Spleen (tissue), 11 donors: ENCODE measurements around the gene PURB. TPM values are rescaled to one million over a fixed set of nuclear protein-coding genes. Genes with fewer than 3 reads are reported as not detected.

ENCODE experiments used
- DNase-seq: peaks from one replicate; pipeline ENCODE4 v3.0.0-alpha.2; 2020
- H3K27ac ChIP-seq, 8 donors: fragments of 200-600 bp; sonication (generic) in 7 of 8; 1 replicate in 4 of 8; 2 replicates in 4 of 8; pipeline versions ENCODE4 v1.5.0 to v1.8.0; 2016 to 2021; ENCODE audit warnings: inconsistent platforms in 4 of 8, mild to moderate bottlenecking in 4 of 8, moderate library complexity in 1 of 8
- H3K27me3 ChIP-seq, 7 donors: fragments of 200-600 bp; sonication (generic) in 6 of 7; replicated peaks in 1 of 7; 1 replicate in 4 of 7; 2 replicates in 3 of 7; pipeline versions ENCODE4 v1.5.0 to v1.8.0; 2016 to 2021; ENCODE audit warnings: inconsistent platforms in 3 of 7, mild to moderate bottlenecking in 1 of 7
- H3K36me3 ChIP-seq, 6 donors: fragments of 200-600 bp; sonication (generic) in 5 of 6; 1 replicate in 4 of 6; 2 replicates in 2 of 6; pipeline versions ENCODE4 v1.5.0 to v1.8.0; 2016 to 2021; ENCODE audit warnings: inconsistent platforms in 2 of 6
- H3K4me1 ChIP-seq, 6 donors: fragments of 200-600 bp; sonication (generic) in 5 of 6; 1 replicate in 3 of 6; 2 replicates in 3 of 6; pipeline versions ENCODE4 v1.5.0 to v1.8.0; 2016 to 2021; ENCODE audit warnings: inconsistent platforms in 3 of 6
- H3K4me3 ChIP-seq, 8 donors: fragments of 200-600 bp; sonication (generic) in 7 of 8; 1 replicate in 4 of 8; 2 replicates in 4 of 8; pipeline versions ENCODE4 v1.5.0 to v1.8.0; 2016 to 2021; ENCODE audit warnings: inconsistent platforms in 4 of 8, mild to moderate bottlenecking in 4 of 8, moderate library complexity in 2 of 8
- H3K9me3 ChIP-seq, 8 donors: fragments of 200-600 bp; sonication (generic) in 7 of 8; 1 replicate in 4 of 8; 2 replicates in 4 of 8; pipeline versions ENCODE4 v1.5.0 to v1.8.0; 2016 to 2021; ENCODE audit warnings: inconsistent platforms in 4 of 8
- CTCF ChIP-seq, 11 experiments: fragments of 200-600 bp in 7 of 11; fragments of 450-650 bp in 4 of 11; sonication (generic) in 4 of 11; IDR thresholded peaks in 8 of 11; conservative IDR thresholded peaks in 3 of 11; 1 replicate in 7 of 11; 2 replicates in 4 of 11; pipeline versions ENCODE4 v1.4.0 to v1.8.0; 2016 to 2021; ENCODE audit warnings: antibody characterized with exemption in 11 of 11, inconsistent platforms in 4 of 11, mild to moderate bottlenecking in 1 of 11
- POLR2A ChIP-seq, 3 donors: fragments of 450-650 bp; IDR thresholded peaks; one replicate each; pipeline ENCODE4 v1.5.1; 2017; ENCODE audit warnings: antibody characterized with exemption in 3 of 3, mild to moderate bottlenecking in 1 of 3
- POLR2AphosphoS5 ChIP-seq, 3 donors: sonication (generic); formaldehyde crosslinking; IDR thresholded peaks; one replicate each; pipeline ENCODE4 v1.5.1; 2017; ENCODE audit warnings: antibody characterized with exemption in 3 of 3
- WGBS, 5 donors: extraction: QIAGEN DNeasy Blood & Tissue Kit in 3 of 5; methylation state at CpG; one replicate each; pipeline versions ENCODE4 v1.1.5 to v1.1.7; 2013 to 2018; 5-methylcytosine and 5-hydroxymethylcytosine counted together
- intact Hi-C: fragments of 100-400 bp; cut with DNase I; formaldehyde crosslinking; loops from one replicate; pipeline ENCODE4 v1.15.0; 2023; ENCODE audit warnings: low total_unique reads
- polyA plus RNA-seq, 3 donors: library from polyadenylated mRNA; stranded (reverse); fragments of 200-250 nt; gene quantifications; one replicate each; pipeline ENCODE4 v1.2.1, GENCODE V29; 2013
- total RNA-seq, 7 donors: library from RNA; depleted of rRNA in 3 of 7; stranded (reverse); fragments of >200 nt in 3 of 7; fragmentation: NEBNext Ultra II Directional in 4 of 7; extraction: Animal tissue kit (Norgen Biotek cat#: 25700) in 4 of 7; gene quantifications; one replicate each; pipeline versions ENCODE4 v1.1.0 to v1.2.1, GENCODE V29; 2016 to 2021
- donor health status: healthy with polysubstance abuse.
- donor health status: DM: no; HTN: no; CAD: no; lungs with moderate emphysema.
- donor health status: DM: no; HTN: no; CAD: no.
- donor health status: Bipolar disorder and iron deficiency.
- donor health status: healthy.
- donor health status: DM: no; HTN: no; CAD: no.
- donor health status: DM: yes; HTN: yes; CAD: no.

Gene PURB
- total and polyA plus RNA-seq, 10 donors, result 6.0 to 25.4 (median 20.5) TPM

GRCh38 chr7:44838751-44839150, 46.6 kb downstream of the PURB start:
- H3K27me3 ChIP-seq, result no peaks in the 10 kb centered on the region
- 50 to 78% (median 70%) methylated on average over 2 of the region's 2 CpGs for WGBS, 5 donors

GRCh38 chr7:44827567-44827966, 57.8 kb downstream of the PURB start:
- H3K27me3 ChIP-seq, result no peaks in the 10 kb centered on the region
- TF ChIP-seq POLR2A (IDR thresholded peaks at IDR 0.05) (no peak), POLR2AphosphoS5 (IDR thresholded peaks at IDR 0.05) (no peak), CTCF (IDR thresholded peaks at IDR 0.05 in 8 of 11, conservative IDR thresholded peaks at IDR 0.05 in 3 of 11) (no peak)
- H3K9me3 ChIP-seq, result no peaks in the 10 kb centered on the region
- intact Hi-C loops, result no loop called here
- H3K4me1 ChIP-seq, result peaks cover 0 to 19% (median 0%) of the 10 kb centered on the region in 6 donors
- H3K4me3 ChIP-seq, result no peak overlapping the region
- DNase-seq, result peak; percentile 8
- peaks cover 0 to 77% (median 44%) of the 10 kb centered on the region in 6 donors for H3K36me3 ChIP-seq
- H3K27ac ChIP-seq, result no peak overlapping the region
- 65 to 78% (median 73%) methylated on average over 3 of the region's 3 CpGs for WGBS, 5 donors

More at GRCh38 chr7:44838751-44839150, 46.6 kb downstream of the PURB start:
- H3K4me3 ChIP-seq, result no peak overlapping the region
- no peak for TF ChIP-seq POLR2A (IDR thresholded peaks at IDR 0.05)
- no peak for TF ChIP-seq POLR2AphosphoS5 (IDR thresholded peaks at IDR 0.05)
- TF ChIP-seq CTCF (IDR thresholded peaks at IDR 0.05 in 8 of 11, conservative IDR thresholded peaks at IDR 0.05 in 3 of 11), result no peak
- peaks cover 13 to 33% (median 22%) of the 10 kb centered on the region in 6 donors for H3K4me1 ChIP-seq
- H3K36me3 ChIP-seq, result peaks cover 0 to 95% (median 56%) of the 10 kb centered on the region in 6 donors
- DNase-seq, result no peak
- H3K9me3 ChIP-seq, result no peaks in the 10 kb centered on the region
- intact Hi-C loops, result no loop called here
- no peak overlapping the region for H3K27ac ChIP-seq

Other genes starting within 250 kb of the PURB start
- 100 to 1,000 TPM in 4 of 7 donors, 10 to 100 TPM in 3; 35.6 to 160 (median 125) TPM for gene ZMIZ2, start 136.7 kb downstream of the PURB start, total RNA-seq
- 10 to 100 TPM; 27.7 to 95.7 (median 64.5) TPM for gene ZMIZ2, start 136.7 kb downstream of the PURB start, polyA plus RNA-seq
- 1,000 to 10,000 TPM in 3 of 7 donors, 100 to 1,000 TPM in 4; 877 to 1,659 (median 945) TPM for gene PPIA, start 88.8 kb downstream of the PURB start, total RNA-seq
- gene PPIA, start 88.8 kb downstream of the PURB start, polyA plus RNA-seq, result 1,000 to 10,000 TPM; 2,690 to 3,651 (median 2,985) TPM
- 100 to 1,000 TPM; 106 to 137 (median 114) TPM for gene H2AZ2, start 37.4 kb downstream of the PURB start, total RNA-seq
- gene H2AZ2, start 37.4 kb downstream of the PURB start, polyA plus RNA-seq, result 100 to 1,000 TPM in 2 of 3 donors, 10 to 100 TPM in 1; 74.7 to 147 (median 112) TPM
- 10 to 100 TPM; 36.4 to 68.6 (median 62.1) TPM for gene MYO1G, start 93.5 kb upstream of the PURB start, total RNA-seq
- gene MYO1G, start 93.5 kb upstream of the PURB start, polyA plus RNA-seq, result 10 to 100 TPM; 27.9 to 61.1 (median 45.6) TPM
- 10 to 100 TPM; 67.8 to 94.2 (median 80.9) TPM for gene CCM2, start 114.7 kb upstream of the PURB start, total RNA-seq
- gene CCM2, start 114.7 kb upstream of the PURB start, polyA plus RNA-seq, result 100 to 1,000 TPM in 2 of 3 donors, 10 to 100 TPM in 1; 80.8 to 108 (median 107) TPM
- 1 to 10 TPM; 1.2 to 6.2 (median 3.4) TPM for gene NACAD, start 203.4 kb upstream of the PURB start, total RNA-seq
- 1 to 10 TPM in 1 of 3 donors, under 1 TPM in 2; 0.30 to 1.0 (median 0.30) TPM for gene NACAD, start 203.4 kb upstream of the PURB start, polyA plus RNA-seq
- 10 to 100 TPM; 37.9 to 77.1 (median 67.4) TPM for gene TBRG4, start 226.2 kb upstream of the PURB start, total RNA-seq
- 10 to 100 TPM; 42.9 to 59.9 (median 46.2) TPM for gene TBRG4, start 226.2 kb upstream of the PURB start, polyA plus RNA-seq